HG03280 (cell line): ENCODE measurements around the gene FGD3.

ENCODE experiments used
- ATAC-seq: cut with Tn5 transposase; IDR thresholded peaks from one replicate; pipeline ENCODE4 v1.9.1; 2021; ENCODE audit warnings: mild to moderate bottlenecking, moderate library complexity; ENCODE audit not compliant: unreplicated experiment

FGD3 gene

GRCh38 chr9:93028448-93029006 lies 81.2 kb downstream of the FGD3 start:
- no peak for ATAC-seq

- ATAC-seq, result no peak
These were observed 83.6 kb downstream of the FGD3 start for GRCh38 chr9:93030642-93031628.

GRCh38 chr9:93031629-93032430 lies 84.5 kb downstream of the FGD3 start:
- ATAC-seq, result no peak

DNA sequence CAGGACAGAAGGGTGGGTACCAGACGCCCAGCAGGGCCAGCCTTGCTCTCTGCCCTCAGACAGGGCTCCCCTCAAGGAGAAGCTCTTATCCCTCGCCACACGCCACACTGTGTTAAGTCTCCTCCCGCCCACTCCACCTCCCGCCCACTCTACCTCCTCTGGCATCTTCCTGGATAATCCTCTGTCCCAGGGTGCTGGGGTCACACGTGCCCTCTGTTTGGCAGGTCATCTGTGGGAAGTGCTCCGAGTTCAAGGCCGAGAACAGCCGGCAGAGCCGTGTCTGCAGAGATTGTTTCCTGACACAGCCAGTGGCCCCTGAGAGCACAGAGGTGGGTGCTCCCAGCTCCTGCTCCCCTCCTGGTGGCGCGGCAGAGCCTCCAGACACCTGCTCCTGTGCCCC lies 85.2 kb downstream of the FGD3 start:
- no peak for ATAC-seq

GRCh38 chr9:93033531-93033930 lies 86.2 kb downstream of the FGD3 start:
- ATAC-seq, result no peak

- no peak for ATAC-seq
These were observed 87.9 kb downstream of the FGD3 start for GRCh38 chr9:93035106-93035660.

DNA sequence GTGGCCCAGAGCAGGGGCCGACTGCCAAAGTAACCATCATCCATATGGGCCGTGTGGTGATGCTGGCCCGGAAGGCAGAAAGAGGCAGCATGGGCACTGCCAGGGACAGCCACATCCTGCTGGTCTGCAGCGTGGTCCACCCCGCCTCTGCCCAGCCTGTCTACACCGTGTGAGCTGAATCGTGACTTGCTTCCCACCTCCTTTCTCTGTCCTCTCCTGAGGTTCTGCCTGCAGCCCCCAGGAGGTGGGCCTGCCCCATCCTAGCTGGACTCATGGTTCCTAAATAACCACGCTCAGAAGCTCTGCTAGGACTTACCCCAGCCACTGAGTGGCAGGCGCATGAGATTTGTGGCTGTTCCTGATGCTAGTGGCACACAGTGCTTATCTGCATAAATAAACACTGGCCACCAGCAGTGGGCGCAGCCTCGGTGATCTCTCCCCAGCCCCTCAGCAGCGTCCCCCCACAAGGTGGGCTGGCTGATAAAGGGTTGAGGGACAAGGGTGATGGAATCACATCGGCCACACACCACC lies 88.6 kb downstream of the FGD3 start:
- no peak for ATAC-seq

- ATAC-seq, result no peak
These were observed 89.7 kb downstream of the FGD3 start for GRCh38 chr9:93036887-93037475.

DNA sequence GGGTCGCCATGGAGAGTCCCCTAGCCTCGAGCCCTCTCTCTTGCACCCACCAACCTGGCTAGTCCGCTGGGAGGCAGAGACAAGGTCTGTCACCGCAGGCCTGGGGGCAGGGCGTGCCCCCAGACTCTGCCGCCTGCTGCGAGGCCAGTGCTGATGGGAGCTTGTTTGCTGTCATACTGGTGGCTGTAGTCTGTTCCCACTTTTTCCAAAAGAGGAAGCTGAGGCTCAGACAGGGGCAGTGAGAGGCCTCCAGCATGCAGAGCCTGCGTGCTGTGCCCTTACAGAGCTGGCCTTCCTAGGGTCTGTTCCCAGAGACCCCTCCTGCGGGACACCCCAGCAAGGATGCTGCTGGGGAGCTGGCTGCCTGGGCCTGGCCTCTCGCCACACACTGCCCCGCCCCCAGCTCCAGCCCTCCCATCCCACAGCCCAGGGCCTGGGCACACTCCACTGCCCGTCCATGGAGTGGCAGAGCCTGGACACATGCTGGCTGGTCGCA lies 90.2 kb downstream of the FGD3 start:
- no peak for ATAC-seq

- no peak for ATAC-seq
These were observed 91.6 kb downstream of the FGD3 start for GRCh38 chr9:93038918-93039317.

GRCh38 chr9:93039456-93039855 lies 92.1 kb downstream of the FGD3 start:
- ATAC-seq, result no peak

- ATAC-seq, result no peak
These were observed 92.7 kb downstream of the FGD3 start for GRCh38 chr9:93039976-93040375.

DNA sequence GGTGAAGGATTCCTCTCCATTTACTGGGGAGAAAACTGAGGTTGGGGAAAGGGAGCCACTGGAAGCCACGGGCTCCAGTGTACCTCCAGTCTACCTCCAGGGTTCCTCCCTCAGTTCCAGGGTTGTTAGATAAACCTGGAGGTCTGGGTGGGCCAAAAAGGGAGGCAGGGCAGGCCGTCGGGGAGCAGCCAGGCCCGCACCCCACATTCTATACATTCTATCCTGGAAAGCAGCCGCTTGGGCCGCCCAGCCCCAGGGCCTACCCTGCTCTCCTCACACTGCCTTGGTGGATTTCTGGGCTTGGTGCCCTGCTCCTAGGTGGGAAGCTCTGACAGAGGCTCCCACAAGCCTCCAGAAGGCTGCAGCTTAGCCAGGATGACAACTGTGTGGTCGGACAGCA lies 93.1 kb downstream of the FGD3 start:
- ATAC-seq, result no peak

- no peak for ATAC-seq
These were observed 93.9 kb downstream of the FGD3 start for GRCh38 chr9:93041108-93041802.

DNA sequence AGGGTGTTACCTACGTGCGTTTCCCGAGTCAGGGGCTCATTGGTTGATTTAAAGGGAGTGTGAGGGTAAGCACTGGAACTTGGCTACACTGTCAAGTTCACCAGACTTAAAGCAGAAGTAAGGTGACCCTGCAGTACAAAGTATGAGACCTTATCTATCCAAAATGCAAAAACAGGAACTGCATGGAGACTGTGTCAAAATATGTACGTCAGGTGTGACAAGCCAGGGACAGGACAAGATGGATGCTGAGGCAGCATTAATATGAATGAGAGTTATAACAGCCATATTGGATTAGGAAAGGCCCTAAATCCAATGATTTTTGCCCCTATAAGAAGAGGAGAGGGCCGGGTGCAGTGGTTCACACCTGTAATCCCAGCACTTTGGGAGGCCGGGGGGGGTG lies 95.8 kb downstream of the FGD3 start:
- no peak for ATAC-seq

DNA sequence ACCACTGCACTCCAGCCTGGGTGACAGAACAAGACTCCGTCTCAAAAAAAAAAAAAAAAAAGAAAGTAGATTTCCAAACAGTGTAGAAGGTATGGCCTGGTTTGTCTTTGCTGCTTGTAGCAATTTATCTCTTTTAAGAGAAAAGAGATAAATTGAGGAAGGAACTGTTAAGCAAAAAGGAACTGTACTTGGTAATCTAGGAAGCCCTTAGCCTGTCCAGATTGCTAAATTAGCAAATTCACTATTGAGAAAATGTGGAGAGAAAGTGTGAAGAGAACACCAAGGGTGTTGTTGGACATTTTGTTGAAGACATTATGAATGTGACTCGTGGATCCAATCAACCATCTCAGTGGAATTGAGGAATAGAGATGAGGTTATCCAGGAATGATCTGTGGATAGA lies 98.2 kb downstream of the FGD3 start:
- no peak for ATAC-seq

DNA sequence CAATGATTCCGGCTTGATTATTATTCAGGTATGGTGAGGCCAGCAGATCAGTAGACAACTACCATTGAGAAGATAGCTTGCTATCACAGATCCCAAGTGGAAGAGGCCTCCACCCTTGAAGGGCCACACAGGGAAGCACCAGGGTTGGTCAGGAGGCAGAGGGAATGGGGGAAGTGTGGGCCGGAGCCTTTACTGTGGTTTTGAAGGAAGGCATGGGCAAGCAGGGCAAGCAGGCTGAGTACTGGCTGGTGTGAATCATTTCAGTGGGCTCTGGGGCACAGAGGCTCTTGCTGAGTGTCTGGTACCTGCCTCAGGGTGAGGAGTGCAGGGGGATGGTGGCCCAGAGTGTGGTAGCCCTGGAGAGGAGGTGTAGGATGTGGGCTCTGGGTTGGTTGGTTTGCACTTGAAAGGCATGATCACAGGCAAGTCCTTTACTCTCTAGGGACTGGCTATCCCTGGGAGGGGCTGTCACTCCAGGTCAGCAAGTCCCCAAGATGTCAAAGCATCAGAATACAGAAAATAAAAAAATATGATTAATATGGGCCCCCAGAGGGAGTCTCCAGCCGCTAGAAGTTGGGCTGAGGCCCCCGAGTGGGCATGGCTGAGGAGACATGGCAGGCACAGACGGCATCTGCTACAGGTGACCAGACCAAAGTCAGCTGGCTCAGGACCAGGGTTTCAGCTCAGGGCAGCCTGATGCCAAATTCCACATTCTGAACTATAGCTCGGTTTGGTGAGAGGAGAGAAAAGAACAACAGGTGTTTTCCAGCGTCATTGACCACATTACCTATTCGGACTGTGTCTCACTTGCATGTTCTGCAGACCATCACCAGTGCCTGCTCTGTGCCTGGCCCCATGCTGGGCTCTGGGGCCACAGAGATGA lies 101.5 kb downstream of the FGD3 start:
- no peak for ATAC-seq

DNA sequence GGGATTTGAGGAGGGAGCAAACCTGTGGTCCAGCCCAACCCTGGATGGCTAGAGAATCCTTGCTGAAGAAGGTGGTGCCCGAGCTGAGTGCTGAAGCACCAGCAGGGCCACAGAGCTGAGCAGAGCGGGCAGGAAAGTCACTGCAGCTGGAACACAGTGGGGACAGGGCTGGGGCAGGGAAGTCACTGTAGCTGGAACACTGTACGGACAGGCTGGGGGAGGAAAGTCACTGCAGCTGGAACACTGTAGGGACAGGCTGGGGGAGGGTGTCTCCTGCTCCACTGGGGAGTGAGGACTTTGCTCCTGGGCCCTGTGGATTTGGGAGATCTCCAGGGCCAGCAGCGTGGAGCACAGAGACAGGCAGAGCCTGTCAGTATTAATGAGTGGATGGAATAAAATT lies 102.2 kb downstream of the FGD3 start:
- ATAC-seq, result no peak

- ATAC-seq, result no peak
These were observed 102.9 kb downstream of the FGD3 start for GRCh38 chr9:93050231-93050630.
